Tibial nerve (tissue), 3 donors: ENCODE results near the gene GREM2.

Source experiments
- CTCF ChIP-seq, 5 experiments: fragments of 200-600 bp in 3 of 5; fragments of 450-650 bp in 2 of 5; sonication (generic) in 3 of 5; IDR thresholded peaks; one replicate each; pipeline ENCODE4 v1.5.1; 2016 to 2019; ENCODE audit warnings: antibody characterized with exemption in 5 of 5, mild to moderate bottlenecking in 3 of 5, moderate library complexity in 2 of 5
- POLR2A ChIP-seq, 2 donors: fragments of 450-650 bp; IDR thresholded peaks; one replicate each; pipeline ENCODE4 v1.6.1; 2017; ENCODE audit warnings: antibody characterized with exemption in 2 of 2, mild to moderate bottlenecking in 2 of 2, moderate library complexity in 2 of 2

- TF ChIP-seq POLR2A (IDR thresholded peaks at IDR 0.05) (no peak), CTCF (IDR thresholded peaks at IDR 0.05) (no peak)
Measured at GRCh38 chr1:240553351-240553750, 58.6 kb downstream of the GREM2 start.
